ENCODE measurements around the gene CDKN2A. TPM values are rescaled to one million over a fixed set of nuclear protein-coding genes. Genes with fewer than 3 reads are reported as not detected.

CDKN2A gene
- polyA plus RNA-seq, 1 donor from 2014 or later, result not detected

DNA sequence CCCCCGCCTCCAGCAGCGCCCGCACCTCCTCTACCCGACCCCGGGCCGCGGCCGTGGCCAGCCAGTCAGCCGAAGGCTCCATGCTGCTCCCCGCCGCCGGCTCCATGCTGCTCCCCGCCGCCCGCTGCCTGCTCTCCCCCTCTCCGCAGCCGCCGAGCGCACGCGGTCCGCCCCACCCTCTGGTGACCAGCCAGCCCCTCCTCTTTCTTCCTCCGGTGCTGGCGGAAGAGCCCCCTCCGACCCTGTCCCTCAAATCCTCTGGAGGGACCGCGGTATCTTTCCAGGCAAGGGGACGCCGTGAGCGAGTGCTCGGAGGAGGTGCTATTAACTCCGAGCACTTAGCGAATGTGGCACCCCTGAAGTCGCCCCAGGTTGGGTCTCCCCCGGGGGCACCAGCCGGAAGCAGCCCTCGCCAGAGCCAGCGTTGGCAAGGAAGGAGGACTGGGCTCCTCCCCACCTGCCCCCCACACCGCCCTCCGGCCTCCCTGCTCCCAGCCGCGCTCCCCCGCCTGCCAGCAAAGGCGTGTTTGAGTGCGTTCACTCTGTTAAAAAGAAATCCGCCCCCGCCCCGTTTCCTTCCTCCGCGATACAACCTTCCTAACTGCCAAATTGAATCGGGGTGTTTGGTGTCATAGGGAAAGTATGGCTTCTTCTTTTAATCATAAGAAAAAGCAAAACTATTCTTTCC, 19.3 kb downstream of the CDKN2A start:
- no peak overlapping the region for H3K27ac ChIP-seq (ENCODE audit: low read length)
- H3K9ac ChIP-seq (ENCODE audit: low read length), result no peak overlapping the region
- peak; percentile 0 for TF ChIP-seq POLR2AphosphoS5 (IDR thresholded peaks at IDR 0.05)
- TF ChIP-seq EP300 (conservative IDR thresholded peaks at IDR 0.05; ENCODE audit: poor library complexity, severe bottlenecking), result no peak
- no peak for TF ChIP-seq SMC3 (conservative IDR thresholded peaks at IDR 0.05; ENCODE audit: poor library complexity)
- TF ChIP-seq EZH2 (IDR thresholded peaks at IDR 0.05; ENCODE audit: borderline replicate concordance, insufficient read depth, low read length, poor library complexity, severe bottlenecking), result peak; percentile 97
- TF ChIP-seq, protein P1, sequence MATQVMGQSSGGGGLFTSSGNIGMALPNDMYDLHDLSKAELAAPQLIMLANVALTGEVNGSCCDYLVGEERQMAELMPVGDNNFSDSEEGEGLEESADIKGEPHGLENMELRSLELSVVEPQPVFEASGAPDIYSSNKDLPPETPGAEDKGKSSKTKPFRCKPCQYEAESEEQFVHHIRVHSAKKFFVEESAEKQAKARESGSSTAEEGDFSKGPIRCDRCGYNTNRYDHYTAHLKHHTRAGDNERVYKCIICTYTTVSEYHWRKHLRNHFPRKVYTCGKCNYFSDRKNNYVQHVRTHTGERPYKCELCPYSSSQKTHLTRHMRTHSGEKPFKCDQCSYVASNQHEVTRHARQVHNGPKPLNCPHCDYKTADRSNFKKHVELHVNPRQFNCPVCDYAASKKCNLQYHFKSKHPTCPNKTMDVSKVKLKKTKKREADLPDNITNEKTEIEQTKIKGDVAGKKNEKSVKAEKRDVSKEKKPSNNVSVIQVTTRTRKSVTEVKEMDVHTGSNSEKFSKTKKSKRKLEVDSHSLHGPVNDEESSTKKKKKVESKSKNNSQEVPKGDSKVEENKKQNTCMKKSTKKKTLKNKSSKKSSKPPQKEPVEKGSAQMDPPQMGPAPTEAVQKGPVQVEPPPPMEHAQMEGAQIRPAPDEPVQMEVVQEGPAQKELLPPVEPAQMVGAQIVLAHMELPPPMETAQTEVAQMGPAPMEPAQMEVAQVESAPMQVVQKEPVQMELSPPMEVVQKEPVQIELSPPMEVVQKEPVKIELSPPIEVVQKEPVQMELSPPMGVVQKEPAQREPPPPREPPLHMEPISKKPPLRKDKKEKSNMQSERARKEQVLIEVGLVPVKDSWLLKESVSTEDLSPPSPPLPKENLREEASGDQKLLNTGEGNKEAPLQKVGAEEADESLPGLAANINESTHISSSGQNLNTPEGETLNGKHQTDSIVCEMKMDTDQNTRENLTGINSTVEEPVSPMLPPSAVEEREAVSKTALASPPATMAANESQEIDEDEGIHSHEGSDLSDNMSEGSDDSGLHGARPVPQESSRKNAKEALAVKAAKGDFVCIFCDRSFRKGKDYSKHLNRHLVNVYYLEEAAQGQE (IDR thresholded peaks at IDR 0.05; ENCODE audit: borderline replicate concordance), result no peak
- no peak for TF ChIP-seq RAD21 (conservative IDR thresholded peaks at IDR 0.05)
- peak; percentile 26 for TF ChIP-seq MXI1 (conservative IDR thresholded peaks at IDR 0.05; ENCODE audit: poor library complexity, severe bottlenecking)

DNA sequence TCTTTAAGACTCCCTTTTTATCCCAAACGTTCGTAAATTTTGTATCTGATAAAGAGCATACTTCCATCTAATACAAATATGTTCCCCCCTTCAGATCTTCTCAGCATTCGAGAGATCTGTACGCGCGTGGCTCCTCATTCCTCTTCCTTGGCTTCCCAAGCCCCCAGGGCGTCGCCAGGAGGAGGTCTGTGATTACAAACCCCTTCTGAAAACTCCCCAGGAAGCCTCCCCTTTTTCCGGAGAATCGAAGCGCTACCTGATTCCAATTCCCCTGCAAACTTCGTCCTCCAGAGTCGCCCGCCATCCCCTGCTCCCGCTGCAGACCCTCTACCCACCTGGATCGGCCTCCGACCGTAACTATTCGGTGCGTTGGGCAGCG, 19.9 kb downstream of the CDKN2A start:
- H3K79me2 ChIP-seq (replicated peaks; ENCODE audit: insufficient read depth, low read length), result no peaks in the 10 kb centered on the region
- peak overlapping the region; percentile 58 for H3K4me3 ChIP-seq (ENCODE audit: low read length)
- no peak overlapping the region for H2AFZ ChIP-seq (ENCODE audit: low read depth, low read length)
- no peak overlapping the region for H3K27ac ChIP-seq (ENCODE audit: low read length)
- H3K9ac ChIP-seq (ENCODE audit: low read length), result no peak overlapping the region
- H4K20me1 ChIP-seq (ENCODE audit: insufficient read depth), result no peaks in the 10 kb centered on the region
- H3K27me3 ChIP-seq (ENCODE audit: insufficient read depth, low read depth, low read length), result peaks cover 100% of the 10 kb centered on the region
- H3K9me3 ChIP-seq (ENCODE audit: low read length), result peaks cover 2% of the 10 kb centered on the region
- no peaks in the 10 kb centered on the region for H3K36me3 ChIP-seq (ENCODE audit: insufficient read depth, low read length)
- H3F3A ChIP-seq (ENCODE audit: insufficient read depth, low read length, poor library complexity, severe bottlenecking), result no peaks in the 10 kb centered on the region
- H3K9me2 ChIP-seq (ENCODE audit: insufficient read depth, low read length), result no peaks in the 10 kb centered on the region
- no peak for TF ChIP-seq MXI1 (conservative IDR thresholded peaks at IDR 0.05; ENCODE audit: poor library complexity, severe bottlenecking)
- TF ChIP-seq, protein P1 (IDR thresholded peaks at IDR 0.05; ENCODE audit: borderline replicate concordance), result no peak
- no peak for TF ChIP-seq EP300 (conservative IDR thresholded peaks at IDR 0.05; ENCODE audit: poor library complexity, severe bottlenecking)
- TF ChIP-seq, protein P2, sequence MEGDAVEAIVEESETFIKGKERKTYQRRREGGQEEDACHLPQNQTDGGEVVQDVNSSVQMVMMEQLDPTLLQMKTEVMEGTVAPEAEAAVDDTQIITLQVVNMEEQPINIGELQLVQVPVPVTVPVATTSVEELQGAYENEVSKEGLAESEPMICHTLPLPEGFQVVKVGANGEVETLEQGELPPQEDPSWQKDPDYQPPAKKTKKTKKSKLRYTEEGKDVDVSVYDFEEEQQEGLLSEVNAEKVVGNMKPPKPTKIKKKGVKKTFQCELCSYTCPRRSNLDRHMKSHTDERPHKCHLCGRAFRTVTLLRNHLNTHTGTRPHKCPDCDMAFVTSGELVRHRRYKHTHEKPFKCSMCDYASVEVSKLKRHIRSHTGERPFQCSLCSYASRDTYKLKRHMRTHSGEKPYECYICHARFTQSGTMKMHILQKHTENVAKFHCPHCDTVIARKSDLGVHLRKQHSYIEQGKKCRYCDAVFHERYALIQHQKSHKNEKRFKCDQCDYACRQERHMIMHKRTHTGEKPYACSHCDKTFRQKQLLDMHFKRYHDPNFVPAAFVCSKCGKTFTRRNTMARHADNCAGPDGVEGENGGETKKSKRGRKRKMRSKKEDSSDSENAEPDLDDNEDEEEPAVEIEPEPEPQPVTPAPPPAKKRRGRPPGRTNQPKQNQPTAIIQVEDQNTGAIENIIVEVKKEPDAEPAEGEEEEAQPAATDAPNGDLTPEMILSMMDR (IDR thresholded peaks at IDR 0.05; ENCODE audit: poor library complexity, severe bottlenecking), result no peak
- no peak for TF ChIP-seq POLR2AphosphoS5 (IDR thresholded peaks at IDR 0.05)
- TF ChIP-seq RAD21 (conservative IDR thresholded peaks at IDR 0.05), result no peak
- TF ChIP-seq TAF1 (IDR thresholded peaks at IDR 0.05; ENCODE audit: low read depth), result no peak
- TF ChIP-seq SMC3 (conservative IDR thresholded peaks at IDR 0.05; ENCODE audit: poor library complexity), result no peak
- no peak for TF ChIP-seq EZH2 (IDR thresholded peaks at IDR 0.05; ENCODE audit: borderline replicate concordance, insufficient read depth, low read length, poor library complexity, severe bottlenecking)
- no peak overlapping the region for H3K4me2 ChIP-seq (ENCODE audit: low read length)

More for the DNA sequence above, 19.3 kb downstream of the CDKN2A start:
- no peaks in the 10 kb centered on the region for H3F3A ChIP-seq (ENCODE audit: insufficient read depth, low read length, poor library complexity, severe bottlenecking)
- no peaks in the 10 kb centered on the region for H4K20me1 ChIP-seq (ENCODE audit: insufficient read depth)
- H3K9me3 ChIP-seq (ENCODE audit: low read length), result no peaks in the 10 kb centered on the region
- H3K79me2 ChIP-seq (replicated peaks; ENCODE audit: insufficient read depth, low read length), result no peaks in the 10 kb centered on the region
- H2AFZ ChIP-seq (ENCODE audit: low read depth, low read length), result no peak overlapping the region
- no peaks in the 10 kb centered on the region for H3K9me2 ChIP-seq (ENCODE audit: insufficient read depth, low read length)
- peaks cover 100% of the 10 kb centered on the region for H3K27me3 ChIP-seq (ENCODE audit: insufficient read depth, low read depth, low read length)
- H3K4me3 ChIP-seq (ENCODE audit: low read length), result peak overlapping the region; percentile 58
- H3K4me2 ChIP-seq (ENCODE audit: low read length), result no peak overlapping the region
- no peaks in the 10 kb centered on the region for H3K36me3 ChIP-seq (ENCODE audit: insufficient read depth, low read length)

Measured in neural cell (in vitro differentiated cells).